ENCODE measurements around the gene EXOC1.

The EXOC1 gene

GRCh38 chr4:55951191-55951922 is 97.9 kb downstream of the EXOC1 start:
- DNase-seq (ENCODE audit: low read depth, low spot score): no peak
